GM04504 (cell line): Measurements from ENCODE around the gene PIGP.
"Not testable (repeated sequence)": the region's sequence is repeated elsewhere in the genome, so short reads cannot be mapped to it uniquely, and the experiment has no call there.

Experiments
- DNase-seq: peaks from one replicate; pipeline ENCODE4 v3.0.0-alpha.2; 2012; ENCODE audit warnings: low read depth

The PIGP gene

GRCh38 chr21:37076087-37076850 lies 3.4 kb upstream of the PIGP start:
- no peak for DNase-seq

- DNase-seq: no peak
Observed at GRCh38 chr21:37075214-37075770, 2.4 kb upstream of the PIGP start.

GRCh38 chr21:37074546-37074945 lies 1.7 kb upstream of the PIGP start:
- DNase-seq: no peak

GRCh38 chr21:37074197-37074510 lies 1.3 kb upstream of the PIGP start:
- DNase-seq: no peak

GRCh38 chr21:37073417-37074196 lies 736 bp upstream of the PIGP start:
- peak; percentile 6 for DNase-seq

GRCh38 chr21:37072274-37072987 lies 440 bp downstream of the PIGP start:
- peak; percentile 54 for DNase-seq

GRCh38 chr21:37071561-37072273 lies 1.2 kb downstream of the PIGP start:
- DNase-seq: peak; percentile 60

- DNase-seq: no peak
Observed at GRCh38 chr21:37065561-37066177, 7.2 kb downstream of the PIGP start.

GRCh38 chr21:37064841-37065240 lies 8.0 kb downstream of the PIGP start:
- no peak for DNase-seq

GRCh38 chr21:37063433-37063832 lies 9.4 kb downstream of the PIGP start:
- no peak for DNase-seq

GRCh38 chr21:37062593-37062935 lies 10.3 kb downstream of the PIGP start:
- no peak for DNase-seq

GRCh38 chr21:37061926-37062592 lies 10.8 kb downstream of the PIGP start:
- DNase-seq: no peak

GRCh38 chr21:37060296-37060695 lies 12.6 kb downstream of the PIGP start:
- DNase-seq: peak; percentile 89

GRCh38 chr21:37059181-37059580 lies 13.7 kb downstream of the PIGP start:
- no peak for DNase-seq

GRCh38 chr21:37058261-37058660 lies 14.6 kb downstream of the PIGP start:
- no peak for DNase-seq

- DNase-seq: no peak
Observed at GRCh38 chr21:37057614-37058013, 15.3 kb downstream of the PIGP start.

- DNase-seq: no peak
Observed at GRCh38 chr21:37055271-37055855, 17.5 kb downstream of the PIGP start.

- not testable (repeated sequence) for DNase-seq
Observed at GRCh38 chr21:37049741-37050140, 23.1 kb downstream of the PIGP start.

- no peak for DNase-seq
Observed at GRCh38 chr21:37047079-37047478, 25.8 kb downstream of the PIGP start.

GRCh38 chr21:37045556-37045955 lies 27.3 kb downstream of the PIGP start:
- no peak for DNase-seq

GRCh38 chr21:37045149-37045548 lies 27.7 kb downstream of the PIGP start:
- no peak for DNase-seq
